ENCODE measurements around the gene SHANK3. TPM values are rescaled to one million over a fixed set of nuclear protein-coding genes. Genes with fewer than 3 reads are reported as not detected.
A peak's percentile ranks its signal among the peaks of the same experiment; 100 is the strongest.

The SHANK3 gene
- total RNA-seq, 1 donor, result 0.90 TPM

DNA sequence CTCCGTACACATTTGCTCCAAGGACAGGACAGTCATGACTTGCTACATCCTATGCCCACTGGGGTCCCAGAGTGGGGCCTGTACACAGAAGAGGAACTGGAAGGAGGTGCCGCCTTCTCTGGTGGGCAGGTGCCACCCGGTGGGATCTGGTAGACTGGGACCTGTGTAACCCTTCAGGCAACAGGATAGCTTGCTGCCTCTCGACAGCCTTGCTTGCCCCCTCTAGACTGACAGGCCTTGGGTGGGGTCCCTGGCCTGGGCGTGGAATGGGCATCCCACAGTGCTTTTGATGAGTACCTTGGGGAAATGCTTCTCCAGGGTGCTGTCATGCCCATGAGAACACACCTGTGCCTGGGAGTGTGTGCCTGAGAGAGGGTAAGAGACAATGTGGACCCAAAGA is 15.8 kb downstream of the SHANK3 start:
- no peak for DNase-seq (ENCODE audit: low read depth)
- TF ChIP-seq, protein P1, sequence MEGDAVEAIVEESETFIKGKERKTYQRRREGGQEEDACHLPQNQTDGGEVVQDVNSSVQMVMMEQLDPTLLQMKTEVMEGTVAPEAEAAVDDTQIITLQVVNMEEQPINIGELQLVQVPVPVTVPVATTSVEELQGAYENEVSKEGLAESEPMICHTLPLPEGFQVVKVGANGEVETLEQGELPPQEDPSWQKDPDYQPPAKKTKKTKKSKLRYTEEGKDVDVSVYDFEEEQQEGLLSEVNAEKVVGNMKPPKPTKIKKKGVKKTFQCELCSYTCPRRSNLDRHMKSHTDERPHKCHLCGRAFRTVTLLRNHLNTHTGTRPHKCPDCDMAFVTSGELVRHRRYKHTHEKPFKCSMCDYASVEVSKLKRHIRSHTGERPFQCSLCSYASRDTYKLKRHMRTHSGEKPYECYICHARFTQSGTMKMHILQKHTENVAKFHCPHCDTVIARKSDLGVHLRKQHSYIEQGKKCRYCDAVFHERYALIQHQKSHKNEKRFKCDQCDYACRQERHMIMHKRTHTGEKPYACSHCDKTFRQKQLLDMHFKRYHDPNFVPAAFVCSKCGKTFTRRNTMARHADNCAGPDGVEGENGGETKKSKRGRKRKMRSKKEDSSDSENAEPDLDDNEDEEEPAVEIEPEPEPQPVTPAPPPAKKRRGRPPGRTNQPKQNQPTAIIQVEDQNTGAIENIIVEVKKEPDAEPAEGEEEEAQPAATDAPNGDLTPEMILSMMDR (IDR thresholded peaks at IDR 0.05; ENCODE audit: insufficient read depth, low read length), result no peak
- no peak overlapping the region for H3K4me3 ChIP-seq (ENCODE audit: low read depth, low read length)

DNA sequence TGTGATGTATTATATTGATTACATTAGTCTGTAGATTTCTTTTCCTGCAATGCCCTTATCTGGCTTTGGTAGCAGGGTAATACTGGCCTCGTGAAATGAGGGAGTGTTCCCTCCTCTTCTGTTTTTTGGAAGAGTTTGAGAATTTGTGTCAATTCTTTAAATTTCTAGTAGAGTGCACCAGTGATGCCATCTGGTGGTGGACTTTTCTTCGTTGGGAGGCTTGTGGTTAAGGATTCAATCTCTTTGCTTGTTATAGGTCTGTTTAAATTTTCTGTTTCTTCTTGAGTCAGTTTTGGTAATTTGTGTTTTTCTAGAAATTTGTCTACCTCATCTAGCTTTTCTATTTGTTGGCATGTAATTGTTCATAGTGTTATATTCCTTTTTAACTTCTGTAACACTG is 18.9 kb downstream of the SHANK3 start:
- peak; percentile 61 for DNase-seq (ENCODE audit: low read depth)
- TF ChIP-seq, protein P1 (IDR thresholded peaks at IDR 0.05; ENCODE audit: insufficient read depth, low read length), result peak; percentile 46

GRCh38 chr22:50693462-50693861 is 20.8 kb downstream of the SHANK3 start:
- no peak overlapping the region for H3K4me3 ChIP-seq (ENCODE audit: low read depth, low read length)
- TF ChIP-seq, protein P1 (IDR thresholded peaks at IDR 0.05; ENCODE audit: insufficient read depth, low read length), result no peak
- no peak for DNase-seq (ENCODE audit: low read depth)

More for the DNA sequence above, 18.9 kb downstream of the SHANK3 start:
- no peak overlapping the region for H3K4me3 ChIP-seq (ENCODE audit: low read depth, low read length)

- DNase-seq (ENCODE audit: low read depth), result peak; percentile 20
- TF ChIP-seq, protein P1 (IDR thresholded peaks at IDR 0.05; ENCODE audit: insufficient read depth, low read length), result no peak
- H3K4me3 ChIP-seq (ENCODE audit: low read depth, low read length), result no peak overlapping the region
These were observed 21.5 kb downstream of the SHANK3 start for GRCh38 chr22:50694099-50694605.

DNA sequence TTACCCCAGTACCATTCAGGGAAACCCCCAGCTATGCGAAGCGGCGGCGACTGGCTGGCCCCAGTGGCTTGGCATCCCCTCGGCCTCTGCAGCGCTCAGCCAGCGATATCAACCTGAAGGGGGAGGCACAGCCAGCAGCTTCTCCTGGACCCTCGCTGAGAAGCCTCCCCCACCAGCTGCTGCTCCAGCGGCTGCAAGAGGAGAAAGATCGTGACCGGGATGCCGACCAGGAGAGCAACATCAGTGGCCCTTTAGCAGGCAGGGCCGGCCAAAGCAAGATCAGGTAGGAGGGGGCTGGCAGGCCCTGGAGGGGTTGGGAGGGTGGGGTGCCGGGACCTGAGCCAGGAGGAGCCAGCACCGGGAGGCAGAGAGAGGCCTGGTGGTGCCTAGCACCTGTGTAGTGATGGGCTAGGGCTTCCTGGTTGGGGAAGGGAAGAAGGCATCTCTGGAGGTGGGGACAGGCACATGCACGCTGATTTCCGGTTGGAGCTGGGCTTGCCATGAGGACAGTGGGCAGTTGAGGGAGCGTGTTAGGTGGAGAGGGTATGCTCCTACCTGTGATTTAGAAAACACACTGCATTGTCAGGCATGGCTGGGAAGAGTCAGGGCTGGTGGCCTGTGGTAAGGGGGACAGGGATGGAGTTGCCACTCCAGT is 22.3 kb downstream of the SHANK3 start:
- TF ChIP-seq, protein P1 (IDR thresholded peaks at IDR 0.05; ENCODE audit: insufficient read depth, low read length), result no peak
- H3K4me3 ChIP-seq (ENCODE audit: low read depth, low read length), result no peak overlapping the region
- DNase-seq (ENCODE audit: low read depth), result no peak

- TF ChIP-seq, protein P1 (IDR thresholded peaks at IDR 0.05; ENCODE audit: insufficient read depth, low read length), result no peak
- no peak overlapping the region for H3K4me3 ChIP-seq (ENCODE audit: low read depth, low read length)
- DNase-seq (ENCODE audit: low read depth), result no peak
These were observed 23.0 kb downstream of the SHANK3 start for GRCh38 chr22:50695421-50696250.
